GM23338 (cell line): ENCODE results near the gene FAM110C.

Experiments
- CREB1 ChIP-seq: fragments of 250-450 bp; sonication (Bioruptor Pico); IDR thresholded peaks from 2 replicates; pipeline ENCODE4 v1.5.0; 2020; ENCODE audit warnings: low read depth, mild to moderate bottlenecking, moderate library complexity
- CTCF ChIP-seq, 2 experiments: fragments of 200-600 bp in 1 of 2; sonication (generic) in 1 of 2; conservative IDR thresholded peaks; 2 replicates each; pipeline versions ENCODE4 v1.5.1 to v1.6.1; 2016 to 2017; ENCODE audit warnings: antibody characterized with exemption in 2 of 2, low read depth in 2 of 2, mild to moderate bottlenecking in 2 of 2, moderate library complexity in 1 of 2
- EZH2 ChIP-seq: fragments of 200-600 bp; sonication (generic); IDR thresholded peaks from one replicate; pipeline ENCODE4 v1.8.0; 2017; ENCODE audit warnings: antibody characterized with exemption, mild to moderate bottlenecking, low read depth; ENCODE audit not compliant: unreplicated experiment
- NANOG ChIP-seq: IDR thresholded peaks from 2 replicates; pipeline ENCODE4 v1.6.1; 2016; ENCODE audit warnings: antibody characterized with exemption, borderline replicate concordance

DNA sequence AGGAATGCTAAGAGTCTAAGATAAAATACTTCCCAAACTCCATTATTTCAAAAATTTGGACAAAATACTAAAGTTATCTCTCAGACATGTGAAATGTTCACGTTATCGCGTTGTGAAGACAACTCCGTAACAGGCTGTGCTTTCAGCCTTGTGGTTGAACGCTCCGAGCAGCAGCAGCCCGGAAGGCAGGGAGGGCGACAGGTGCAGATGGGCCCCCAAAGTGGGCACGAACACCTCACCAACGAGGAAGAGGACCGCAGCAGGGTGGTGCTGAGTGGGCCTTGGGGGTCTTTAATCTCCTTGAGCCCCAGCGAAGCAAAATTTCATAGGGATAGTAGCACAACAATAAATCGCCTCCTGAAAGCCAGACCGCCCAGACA lies 1.0 kb upstream of the FAM110C start:
- TF ChIP-seq EZH2: no peak
- TF ChIP-seq NANOG: no peak
- TF ChIP-seq CTCF (conservative IDR thresholded peaks at IDR 0.05; ENCODE audit: low read depth in 2 of 2): no peak
- no peak for TF ChIP-seq CREB1
